Loucy (cell line): ENCODE data around the gene RUNX1.

Experiments used
- H2AFZ ChIP-seq: fragments of 200-600 bp; sonication (generic); 2 replicates; pipeline ENCODE4 v1.6.0; 2016; ENCODE audit warnings: antibody characterized with exemption, mild to moderate bottlenecking, low read length, moderate library complexity
- H3F3A ChIP-seq: fragments of 200-600 bp; 2 replicates; pipeline ENCODE4 v1.6.0; 2016; ENCODE audit warnings: antibody characterized with exemption, low read depth, mild to moderate bottlenecking
- H3K27me3 ChIP-seq: fragments of 200-600 bp; sonication (generic); 2 replicates; pipeline ENCODE4 v1.6.1; 2014; ENCODE audit warnings: low read length, mild to moderate bottlenecking; ENCODE audit not compliant: insufficient read depth, poor library complexity, severe bottlenecking
- H3K36me3 ChIP-seq: fragments of 200-600 bp; sonication (generic); 2 replicates; pipeline ENCODE4 v1.6.1; 2016; ENCODE audit warnings: low read length; ENCODE audit not compliant: insufficient read depth
- H3K4me1 ChIP-seq: fragments of 200-600 bp; sonication (generic); 2 replicates; pipeline ENCODE4 v1.5.1; 2014; ENCODE audit warnings: low read length, mild to moderate bottlenecking; ENCODE audit not compliant: insufficient read depth, poor library complexity, severe bottlenecking
- H3K4me2 ChIP-seq: fragments of 200-600 bp; sonication (generic); 2 replicates; pipeline ENCODE4 v1.6.0; 2014; ENCODE audit warnings: antibody characterized with exemption, low read length, low read depth, mild to moderate bottlenecking; ENCODE audit not compliant: poor library complexity, severe bottlenecking
- H3K4me3 ChIP-seq: fragments of 200-600 bp; sonication (generic); 2 replicates; pipeline ENCODE4 v1.5.1; 2014; ENCODE audit warnings: low read length, mild to moderate bottlenecking, mixed read lengths; ENCODE audit not compliant: poor library complexity, severe bottlenecking
- H3K79me2 ChIP-seq: fragments of 200-600 bp; sonication (generic); 2 replicates; pipeline ENCODE4 v1.6.1; 2014; ENCODE audit warnings: low read length; ENCODE audit not compliant: insufficient read depth
- H3K9ac ChIP-seq: fragments of 200-600 bp; sonication (generic); 2 replicates; pipeline ENCODE4 v1.6.0; 2014; ENCODE audit warnings: mild to moderate bottlenecking, low read depth, low read length, moderate library complexity; ENCODE audit not compliant: poor library complexity, severe bottlenecking
- H3K9me2 ChIP-seq: fragments of 200-600 bp; sonication (generic); replicated peaks from 2 replicates; pipeline ENCODE4 v1.6.1; 2016; ENCODE audit warnings: low read depth, low read length, mixed read lengths
- H3K9me3 ChIP-seq: fragments of 200-600 bp; sonication (generic); 2 replicates; pipeline ENCODE4 v1.6.1; 2014; ENCODE audit warnings: mild to moderate bottlenecking, antibody characterized with exemption, low read length, low read depth; ENCODE audit not compliant: insufficient read depth
- H4K20me1 ChIP-seq: fragments of 200-600 bp; sonication (generic); 2 replicates; pipeline ENCODE4 v1.6.0; 2014; ENCODE audit warnings: antibody characterized with exemption, low read length, mild to moderate bottlenecking; ENCODE audit not compliant: insufficient read depth, poor library complexity, severe bottlenecking
- EZH2phosphoT487 ChIP-seq: fragments of 200-600 bp; IDR thresholded peaks from 2 replicates; pipeline ENCODE4 v1.6.1; 2018; ENCODE audit warnings: antibody characterized with exemption, mild to moderate bottlenecking, moderate library complexity, borderline replicate concordance
- TF ChIP-seq, protein P1 (sequence below): fragments of 200-600 bp; sonication (generic); conservative IDR thresholded peaks from 2 replicates; pipeline ENCODE4 v1.5.1; 2014; ENCODE audit warnings: mild to moderate bottlenecking, antibody characterized with exemption, low read length

The RUNX1 gene

DNA sequence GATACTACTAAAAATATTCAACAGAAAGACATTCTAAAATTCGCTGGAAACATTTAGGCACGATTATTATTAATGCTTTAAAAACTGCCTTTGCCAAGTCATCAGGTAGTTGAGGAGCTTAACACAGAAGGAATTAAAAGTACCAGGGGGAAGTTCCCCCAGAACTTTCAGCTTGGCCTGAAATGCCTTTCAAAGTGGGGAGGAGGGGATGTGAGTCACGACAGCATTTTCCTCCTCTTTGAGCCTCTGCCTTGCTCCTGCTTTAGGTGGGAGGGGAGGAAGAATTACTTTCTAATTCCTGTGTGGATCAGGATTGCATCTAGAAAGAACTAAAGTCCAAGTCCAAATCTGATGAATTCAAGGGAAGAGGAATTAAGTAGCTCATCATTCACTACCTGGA, 196.7 kb downstream of the RUNX1 start:
- Histone ChIP-seq H3K4me1 (no peaks in the 10 kb centered on the region), H3K36me3 (peaks cover 95% of the 10 kb centered on the region), H2AFZ (no peak overlapping the region), H3K79me2 (peaks cover 64% of the 10 kb centered on the region), H3K4me3 (no peak overlapping the region), H3K4me2 (no peak overlapping the region), H4K20me1 (peaks cover 85% of the 10 kb centered on the region), H3K27me3 (no peaks in the 10 kb centered on the region), H3K9ac (no peak overlapping the region), H3F3A (peaks cover 3% of the 10 kb centered on the region; the same call in 1 of the 2 replicates), H3K9me3 (no peaks in the 10 kb centered on the region), H3K9me2 (no peaks in the 10 kb centered on the region)
- TF ChIP-seq, protein P1, sequence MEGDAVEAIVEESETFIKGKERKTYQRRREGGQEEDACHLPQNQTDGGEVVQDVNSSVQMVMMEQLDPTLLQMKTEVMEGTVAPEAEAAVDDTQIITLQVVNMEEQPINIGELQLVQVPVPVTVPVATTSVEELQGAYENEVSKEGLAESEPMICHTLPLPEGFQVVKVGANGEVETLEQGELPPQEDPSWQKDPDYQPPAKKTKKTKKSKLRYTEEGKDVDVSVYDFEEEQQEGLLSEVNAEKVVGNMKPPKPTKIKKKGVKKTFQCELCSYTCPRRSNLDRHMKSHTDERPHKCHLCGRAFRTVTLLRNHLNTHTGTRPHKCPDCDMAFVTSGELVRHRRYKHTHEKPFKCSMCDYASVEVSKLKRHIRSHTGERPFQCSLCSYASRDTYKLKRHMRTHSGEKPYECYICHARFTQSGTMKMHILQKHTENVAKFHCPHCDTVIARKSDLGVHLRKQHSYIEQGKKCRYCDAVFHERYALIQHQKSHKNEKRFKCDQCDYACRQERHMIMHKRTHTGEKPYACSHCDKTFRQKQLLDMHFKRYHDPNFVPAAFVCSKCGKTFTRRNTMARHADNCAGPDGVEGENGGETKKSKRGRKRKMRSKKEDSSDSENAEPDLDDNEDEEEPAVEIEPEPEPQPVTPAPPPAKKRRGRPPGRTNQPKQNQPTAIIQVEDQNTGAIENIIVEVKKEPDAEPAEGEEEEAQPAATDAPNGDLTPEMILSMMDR: no peak
- no peak for TF ChIP-seq EZH2phosphoT487

DNA sequence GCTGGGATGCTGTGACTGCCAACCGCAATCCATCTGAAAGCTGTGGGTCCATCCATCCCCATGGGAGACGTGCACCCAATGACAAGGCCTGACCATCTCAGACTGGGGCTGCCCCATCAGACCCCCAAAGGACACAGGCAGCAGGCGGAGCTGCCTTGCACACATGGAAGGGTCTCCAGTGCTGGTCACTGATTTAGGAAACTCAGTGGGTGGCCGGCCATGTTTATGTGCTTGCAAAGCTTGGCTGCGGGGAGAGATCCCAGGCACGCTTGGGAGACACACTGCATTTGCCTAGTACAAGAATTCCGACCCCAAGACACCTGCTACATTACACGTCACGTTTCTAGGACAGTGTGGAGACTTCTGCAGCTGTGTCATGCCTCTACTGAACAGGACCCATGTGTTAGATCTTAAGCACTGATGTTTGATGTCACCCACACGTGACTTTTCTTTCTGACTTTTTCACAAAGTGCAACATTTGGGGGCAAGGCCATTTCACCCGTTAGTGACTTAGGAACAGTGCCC, 198.9 kb downstream of the RUNX1 start:
- H3K79me2 ChIP-seq: peaks cover 72% of the 10 kb centered on the region
- peaks cover 86% of the 10 kb centered on the region for H4K20me1 ChIP-seq
- H3K36me3 ChIP-seq: peaks cover 93% of the 10 kb centered on the region
- no peaks in the 10 kb centered on the region for H3K9me2 ChIP-seq
- H3K9ac ChIP-seq: no peak overlapping the region
- H3K4me3 ChIP-seq: no peak overlapping the region
- H3K4me2 ChIP-seq: no peak overlapping the region
- peaks cover 11% of the 10 kb centered on the region for H3K4me1 ChIP-seq
- no peaks in the 10 kb centered on the region for H3K27me3 ChIP-seq
- H2AFZ ChIP-seq: no peak overlapping the region
- no peaks in the 10 kb centered on the region for H3K9me3 ChIP-seq
- TF ChIP-seq EZH2phosphoT487: no peak
- TF ChIP-seq, protein P1: no peak
- peaks cover 4% of the 10 kb centered on the region; the same call in 1 of the 2 replicates for H3F3A ChIP-seq

DNA sequence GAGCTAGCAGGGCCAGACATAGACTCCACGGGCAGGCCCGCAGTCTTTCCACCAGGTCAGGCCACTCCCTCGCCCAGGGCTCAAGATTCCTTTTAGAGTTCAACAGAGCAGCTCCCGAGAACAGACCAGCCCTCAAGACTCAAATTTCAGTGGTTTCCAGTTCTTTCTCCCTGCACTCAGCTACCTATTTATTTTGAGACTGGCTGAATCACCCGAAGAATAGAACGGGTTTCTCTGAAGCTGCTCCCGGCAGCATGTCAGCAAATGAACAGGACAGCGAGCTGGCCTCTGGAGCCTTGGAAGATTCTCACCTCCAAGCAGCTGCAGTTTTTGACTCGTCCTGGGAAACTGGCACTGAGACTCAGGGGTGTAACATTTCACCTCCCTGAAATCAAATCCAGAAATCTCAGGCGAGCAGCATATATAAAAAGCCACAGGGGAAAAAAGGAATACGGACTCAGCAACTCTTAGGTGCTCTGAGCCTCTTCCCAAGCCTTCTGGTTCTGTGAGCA, 202.4 kb downstream of the RUNX1 start:
- H3K27me3 ChIP-seq: no peaks in the 10 kb centered on the region
- H3K9me2 ChIP-seq: no peaks in the 10 kb centered on the region
- TF ChIP-seq EZH2phosphoT487: no peak
- TF ChIP-seq, protein P1: no peak
- H3K9ac ChIP-seq: peak overlapping the region; percentile 25
- H3K4me3 ChIP-seq: no peak overlapping the region
- H3K79me2 ChIP-seq: peaks cover 77% of the 10 kb centered on the region
- no peak overlapping the region for H2AFZ ChIP-seq
- peaks cover 91% of the 10 kb centered on the region for H4K20me1 ChIP-seq
- peaks cover 4% of the 10 kb centered on the region; the same call in 1 of the 2 replicates for H3F3A ChIP-seq
- peaks cover 93% of the 10 kb centered on the region for H3K36me3 ChIP-seq
- peaks cover 11% of the 10 kb centered on the region for H3K4me1 ChIP-seq
- H3K4me2 ChIP-seq: no peak overlapping the region
- no peaks in the 10 kb centered on the region for H3K9me3 ChIP-seq
